DMS 273 treated with DMSO at 0.1 percent for 48 hours (cell line): ENCODE results near the gene CCNY.
"Not testable (repeated sequence)": the region's sequence is repeated elsewhere in the genome, so short reads cannot be mapped to it uniquely, and the experiment has no call there.

ENCODE experiments used
- DNase-seq: peaks from one replicate; lab custom pipeline; 2025; lab: John Stamatoyannopoulos, UW

The CCNY gene

GRCh38 chr10:35384265-35384868 is 48.1 kb downstream of the CCNY start:
- DNase-seq, result no peak

GRCh38 chr10:35386594-35387174 is 50.4 kb downstream of the CCNY start:
- DNase-seq, result no peak

- DNase-seq, result no peak
These were observed 51.5 kb downstream of the CCNY start for GRCh38 chr10:35387768-35388167.

GRCh38 chr10:35388197-35388596 is 51.9 kb downstream of the CCNY start:
- no peak for DNase-seq

GRCh38 chr10:35388682-35389081 is 52.4 kb downstream of the CCNY start:
- DNase-seq, result no peak

GRCh38 chr10:35390161-35390840 is 54.0 kb downstream of the CCNY start:
- DNase-seq, result no peak

GRCh38 chr10:35390843-35391152 is 54.5 kb downstream of the CCNY start:
- no peak for DNase-seq

GRCh38 chr10:35391153-35391953 is 55.0 kb downstream of the CCNY start:
- no peak for DNase-seq

GRCh38 chr10:35391954-35392262 is 55.6 kb downstream of the CCNY start:
- no peak for DNase-seq

GRCh38 chr10:35392482-35393228 is 56.3 kb downstream of the CCNY start:
- DNase-seq, result no peak

GRCh38 chr10:35394411-35394851 is 58.1 kb downstream of the CCNY start:
- no peak for DNase-seq

- DNase-seq, result no peak
These were observed 58.6 kb downstream of the CCNY start for GRCh38 chr10:35394934-35395333.

GRCh38 chr10:35396560-35397434 is 60.5 kb downstream of the CCNY start:
- DNase-seq, result no peak

- DNase-seq, result no peak
These were observed 61.6 kb downstream of the CCNY start for GRCh38 chr10:35397953-35398352.

- peak; percentile 47 for DNase-seq
These were observed 62.0 kb downstream of the CCNY start for GRCh38 chr10:35398355-35398754.

- DNase-seq, result no peak
These were observed 62.6 kb downstream of the CCNY start for GRCh38 chr10:35398908-35399307.

- no peak for DNase-seq
These were observed 63.2 kb downstream of the CCNY start for GRCh38 chr10:35399414-35400009.

GRCh38 chr10:35400595-35401268 is 64.4 kb downstream of the CCNY start:
- no peak for DNase-seq

- DNase-seq, result not testable (repeated sequence)
These were observed 67.2 kb downstream of the CCNY start for GRCh38 chr10:35403491-35403890.

- DNase-seq, result not testable (repeated sequence)
These were observed 67.8 kb downstream of the CCNY start for GRCh38 chr10:35404077-35404476.
